ENCODE results near the gene SNAI3.
A peak's percentile ranks its signal among the peaks of the same experiment; 100 is the strongest.
"Not testable (repeated sequence)": the region's sequence is repeated elsewhere in the genome, so short reads cannot be mapped to it uniquely, and the experiment has no call there.

The SNAI3 gene

DNA sequence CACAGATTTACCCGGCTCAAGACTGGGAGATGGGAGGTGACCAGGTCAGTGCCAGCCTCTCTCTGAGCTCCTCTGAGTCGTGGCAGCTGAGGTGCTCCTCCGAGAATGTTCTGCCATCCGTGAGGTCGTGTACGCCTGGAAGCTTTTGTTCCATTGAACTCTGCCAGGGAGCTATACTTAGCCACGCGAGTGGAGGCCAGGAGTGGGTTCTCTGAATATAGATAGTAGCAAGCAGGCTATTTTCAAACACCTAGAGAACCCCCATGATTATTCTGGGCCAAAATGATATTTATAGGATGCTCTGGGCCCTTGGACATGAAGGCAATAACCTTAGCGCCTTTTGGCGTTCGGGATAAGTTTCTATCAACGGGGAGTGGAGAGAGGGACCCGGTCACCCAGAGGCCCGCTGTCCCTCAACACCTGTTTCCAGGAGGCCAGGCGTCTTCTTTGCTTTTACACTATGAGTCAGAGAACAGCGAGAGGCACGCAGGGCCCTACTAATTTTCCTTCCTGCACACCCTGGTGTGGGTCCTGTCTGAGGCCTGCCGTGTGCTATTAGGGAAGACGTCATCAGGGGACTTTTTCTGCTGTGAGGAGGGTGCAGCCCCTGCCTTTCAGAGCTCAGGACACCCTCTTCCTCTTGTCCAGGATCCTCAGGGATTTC is 12.5 kb downstream of the SNAI3 start:
- CTCF ChIA-PET, result interaction anchor here (1.0 to 1.5 kb wide), 2 partner anchors 10 to 11 kb away, joined by 3 read pairs; partner anchors contain the start of gene MVD
- no peak overlapping the region for H3K4me3 ChIP-seq (ENCODE audit: low read depth, low read length)
- POLR2A ChIA-PET, result no interaction called here
- TF ChIP-seq, protein P1, sequence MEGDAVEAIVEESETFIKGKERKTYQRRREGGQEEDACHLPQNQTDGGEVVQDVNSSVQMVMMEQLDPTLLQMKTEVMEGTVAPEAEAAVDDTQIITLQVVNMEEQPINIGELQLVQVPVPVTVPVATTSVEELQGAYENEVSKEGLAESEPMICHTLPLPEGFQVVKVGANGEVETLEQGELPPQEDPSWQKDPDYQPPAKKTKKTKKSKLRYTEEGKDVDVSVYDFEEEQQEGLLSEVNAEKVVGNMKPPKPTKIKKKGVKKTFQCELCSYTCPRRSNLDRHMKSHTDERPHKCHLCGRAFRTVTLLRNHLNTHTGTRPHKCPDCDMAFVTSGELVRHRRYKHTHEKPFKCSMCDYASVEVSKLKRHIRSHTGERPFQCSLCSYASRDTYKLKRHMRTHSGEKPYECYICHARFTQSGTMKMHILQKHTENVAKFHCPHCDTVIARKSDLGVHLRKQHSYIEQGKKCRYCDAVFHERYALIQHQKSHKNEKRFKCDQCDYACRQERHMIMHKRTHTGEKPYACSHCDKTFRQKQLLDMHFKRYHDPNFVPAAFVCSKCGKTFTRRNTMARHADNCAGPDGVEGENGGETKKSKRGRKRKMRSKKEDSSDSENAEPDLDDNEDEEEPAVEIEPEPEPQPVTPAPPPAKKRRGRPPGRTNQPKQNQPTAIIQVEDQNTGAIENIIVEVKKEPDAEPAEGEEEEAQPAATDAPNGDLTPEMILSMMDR (IDR thresholded peaks at IDR 0.05; ENCODE audit: insufficient read depth, low read length, missing control alignments), result no peak
- no peak for DNase-seq (ENCODE audit: low read depth, low spot score)

DNA sequence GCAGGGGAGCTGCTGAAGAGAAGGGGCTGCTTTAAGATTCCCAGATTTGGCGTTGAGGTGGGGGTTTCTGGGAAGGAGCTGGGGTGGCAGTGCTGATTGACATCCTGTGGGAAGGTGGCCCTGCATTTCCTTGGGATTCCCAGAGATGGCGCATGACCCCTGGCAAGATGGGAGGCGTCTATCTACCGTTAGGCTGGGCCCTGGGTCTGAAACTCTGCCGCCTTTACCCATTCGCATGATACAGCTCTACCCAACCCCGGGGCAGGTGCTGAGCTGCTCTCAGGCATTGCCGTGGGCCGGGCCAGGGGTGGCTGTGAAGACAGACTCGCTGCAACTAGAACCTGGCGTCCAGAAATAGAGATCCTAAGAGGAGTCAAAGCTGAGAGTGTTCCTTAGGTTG is 13.5 kb downstream of the SNAI3 start:
- ChIA-PET CTCF (interaction anchor here (1.1 to 1.9 kb wide), 4 partner anchors 10 to 185 kb away, joined by 3 to 7 read pairs (median 4); partner anchors contain the start of gene MVD), POLR2A (no interaction called here)
- H3K4me3 ChIP-seq (ENCODE audit: low read depth, low read length), result no peak overlapping the region

DNA sequence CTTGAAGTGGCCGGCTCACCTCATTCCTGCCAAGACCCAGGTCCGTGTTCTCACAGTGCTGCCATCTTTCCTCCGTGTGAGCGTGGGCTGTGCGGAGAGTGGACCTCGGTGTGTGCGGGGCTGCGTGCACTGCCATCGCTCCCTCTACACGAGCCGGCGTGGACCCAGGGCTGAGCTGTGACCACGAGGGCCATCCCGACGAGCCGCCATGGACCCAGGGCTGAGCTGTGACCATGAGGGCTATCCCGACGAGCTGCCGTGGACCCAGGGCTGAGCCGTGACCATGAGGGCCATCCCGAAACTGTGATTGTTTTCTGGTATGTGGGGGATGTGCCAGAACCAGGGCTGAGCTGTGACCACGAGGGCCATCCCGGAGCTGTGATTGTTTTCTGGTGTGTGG is 14.5 kb downstream of the SNAI3 start:
- DNase-seq (ENCODE audit: low read depth, low spot score), result no peak
- no peak overlapping the region for H3K4me3 ChIP-seq (ENCODE audit: low read depth, low read length)
- ChIA-PET CTCF (interaction anchor here (1.4 to 1.9 kb wide), 3 partner anchors 9 to 186 kb away, joined by 4 to 7 read pairs (median 4); no protein-coding TSS in a partner anchor), POLR2A (no interaction called here)
- TF ChIP-seq, protein P1 (IDR thresholded peaks at IDR 0.05; ENCODE audit: insufficient read depth, low read length, missing control alignments), result no peak

More for the DNA sequence above, 13.5 kb downstream of the SNAI3 start:
- TF ChIP-seq, protein P1 (IDR thresholded peaks at IDR 0.05; ENCODE audit: insufficient read depth, low read length, missing control alignments), result peak; percentile 23
- no peak for DNase-seq (ENCODE audit: low read depth, low spot score)

DNA sequence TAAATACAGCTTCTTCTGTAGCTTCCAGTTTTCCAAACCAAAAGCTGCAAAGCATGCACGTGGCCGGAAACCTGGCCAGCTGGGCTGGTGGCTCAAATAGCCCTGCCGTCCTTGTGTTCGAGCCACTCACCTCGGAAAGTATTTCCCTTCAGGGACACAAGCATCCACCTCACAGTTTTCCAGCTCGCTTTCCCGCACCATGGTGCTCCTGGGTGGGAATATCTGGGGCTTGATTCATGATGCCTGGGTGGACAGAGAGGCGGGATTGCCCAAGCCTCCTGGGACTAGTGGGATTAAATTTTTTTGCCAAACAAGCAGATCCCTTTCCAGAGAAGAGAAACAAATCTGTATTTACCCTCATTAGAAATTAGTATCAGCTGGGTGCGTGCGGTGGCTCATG is 16.3 kb downstream of the SNAI3 start:
- ChIA-PET CTCF (interaction anchor here (0.9 to 1.0 kb wide), 2 partner anchors 11 to 73 kb away, joined by 3 read pairs; no protein-coding TSS in a partner anchor), POLR2A (no interaction called here)
- no peak for DNase-seq (ENCODE audit: low read depth, low spot score)
- H3K4me3 ChIP-seq (ENCODE audit: low read depth, low read length), result no peak overlapping the region
- TF ChIP-seq, protein P1 (IDR thresholded peaks at IDR 0.05; ENCODE audit: insufficient read depth, low read length, missing control alignments), result no peak

DNA sequence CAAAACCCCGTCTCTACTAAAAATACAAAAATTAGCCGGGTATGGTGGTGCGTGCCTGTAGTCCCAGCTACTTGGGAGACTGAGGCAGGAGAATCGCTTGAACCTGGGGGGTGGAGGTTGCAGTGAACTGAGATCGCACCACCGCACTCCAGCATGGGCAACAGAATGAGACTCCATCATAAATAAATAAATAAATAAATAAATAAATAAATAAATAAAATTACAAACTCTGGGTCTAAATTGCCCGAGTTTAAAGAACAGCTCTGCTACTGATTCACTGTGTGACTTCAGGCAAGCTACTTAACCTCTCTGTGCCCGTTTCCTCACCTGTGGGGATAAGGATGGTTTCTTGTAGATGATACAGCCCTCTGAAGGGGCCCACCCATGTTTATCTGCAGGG is 16.8 kb downstream of the SNAI3 start:
- POLR2A ChIA-PET; H3K4me3 ChIP-seq (ENCODE audit: low read depth, low read length); DNase-seq (ENCODE audit: low read depth, low spot score): not testable (repeated sequence)
- CTCF ChIA-PET, result interaction anchor here (0.9 to 1.0 kb wide), 2 partner anchors 11 to 74 kb away, joined by 3 read pairs; no protein-coding TSS in a partner anchor

DNA sequence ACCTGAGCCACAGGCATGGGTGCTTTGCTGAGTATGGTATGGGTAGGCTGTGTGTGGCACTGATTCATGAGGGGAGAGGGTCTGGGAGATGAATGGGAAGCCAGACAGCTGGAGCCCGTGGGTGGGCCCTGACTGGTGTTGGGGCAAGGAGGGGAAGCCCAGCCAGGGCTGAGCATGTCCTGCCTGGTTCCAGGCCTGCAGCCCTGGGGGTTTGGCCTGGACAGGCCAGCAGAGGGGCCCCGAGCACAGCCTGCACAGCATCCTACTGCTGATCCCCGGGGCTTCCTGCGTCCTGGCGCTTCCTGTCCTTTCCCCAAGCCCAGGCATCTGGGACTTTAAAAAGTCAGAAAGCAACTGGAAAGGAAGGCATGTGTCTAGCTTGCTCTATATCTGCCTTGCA is 18.8 kb downstream of the SNAI3 start:
- DNase-seq (ENCODE audit: low read depth, low spot score), result no peak
- H3K4me3 ChIP-seq (ENCODE audit: low read depth, low read length), result no peak overlapping the region
- CTCF ChIA-PET, result interaction anchor here (0.9 to 1.0 kb wide), 2 partner anchors 10 to 18 kb away, joined by 3 read pairs; no protein-coding TSS in a partner anchor
- POLR2A ChIA-PET, result no interaction called here
- TF ChIP-seq, protein P1 (IDR thresholded peaks at IDR 0.05; ENCODE audit: insufficient read depth, low read length, missing control alignments), result no peak

DNA sequence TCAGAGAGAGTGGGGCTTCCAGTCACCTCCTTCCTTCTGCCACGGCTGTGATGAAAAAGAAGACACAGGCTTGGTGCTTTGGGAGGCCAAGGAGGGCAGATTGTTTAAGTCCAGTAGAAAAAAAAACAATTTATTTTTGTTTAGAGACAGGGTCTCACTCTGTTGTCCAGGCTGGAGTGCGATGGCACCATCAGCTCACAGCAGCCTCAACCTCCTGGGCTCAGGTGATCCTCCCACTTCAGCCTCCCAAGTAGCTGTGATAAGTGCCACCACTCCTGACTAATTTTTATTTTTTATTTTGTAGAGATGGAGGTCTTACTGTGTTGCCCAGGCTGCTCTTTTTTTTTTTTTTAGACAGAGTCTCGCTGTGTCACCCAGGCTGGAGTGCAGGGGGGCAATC is 20.7 kb downstream of the SNAI3 start:
- POLR2A ChIA-PET, result no interaction called here
- TF ChIP-seq, protein P1 (IDR thresholded peaks at IDR 0.05; ENCODE audit: insufficient read depth, low read length, missing control alignments), result no peak
- CTCF ChIA-PET, result no interaction called here
- no peak overlapping the region for H3K4me3 ChIP-seq (ENCODE audit: low read depth, low read length)
- DNase-seq (ENCODE audit: low read depth, low spot score), result no peak

All from AG04449 (cell line).